ENCODE results near the gene GTSE1. TPM values are rescaled to one million over a fixed set of nuclear protein-coding genes. Genes with fewer than 3 reads are reported as not detected.
"Not testable (repeated sequence)": the region's sequence is repeated elsewhere in the genome, so short reads cannot be mapped to it uniquely, and the experiment has no call there.

GTSE1 gene
- total and polyA plus RNA-seq, 9 donors = 0.18 to 0.84 (median 0.38) TPM; not detected in 1

- TF ChIP-seq CTCF (IDR thresholded peaks at IDR 0.05) = no peak
- no peak for TF ChIP-seq POLR2A (IDR thresholded peaks at IDR 0.05)
- no peak for TF ChIP-seq EP300 (IDR thresholded peaks at IDR 0.05)
- H3K4me3 ChIP-seq = no peak overlapping the region
Measured at GRCh38 chr22:46303347-46303965, 6.8 kb downstream of the GTSE1 start.

GRCh38 chr22:46308283-46308988 is 11.8 kb downstream of the GTSE1 start:
- no peaks in the 10 kb centered on the region for H3K9me3 ChIP-seq
- no peak overlapping the region for H3K4me3 ChIP-seq
- TF ChIP-seq POLR2A (IDR thresholded peaks at IDR 0.05) = no peak
- no peak for TF ChIP-seq EP300 (IDR thresholded peaks at IDR 0.05)
- TF ChIP-seq CTCF (IDR thresholded peaks at IDR 0.05) = no peak
- H3K4me1 ChIP-seq (ENCODE audit: insufficient read depth) = no peaks in the 10 kb centered on the region
- no peaks in the 10 kb centered on the region for H3K36me3 ChIP-seq
- no peaks in the 10 kb centered on the region for H3K27me3 ChIP-seq
- intact Hi-C loops (cut with DNase I) = no loop called here
- WGBS, 3 donors = 93 to 94% (median 93%) methylated on average over 23 of the region's 23 CpGs
- H3K27ac ChIP-seq = no peak overlapping the region
- no peak for DNase-seq

More at GRCh38 chr22:46303347-46303965, 6.8 kb downstream of the GTSE1 start:
- no peak overlapping the region for H3K27ac ChIP-seq
- H3K36me3 ChIP-seq = no peaks in the 10 kb centered on the region
- no peak for DNase-seq
- intact Hi-C loops (cut with DNase I) = no loop called here
- H3K9me3 ChIP-seq = no peaks in the 10 kb centered on the region
- no peaks in the 10 kb centered on the region for H3K27me3 ChIP-seq
- H3K4me1 ChIP-seq (ENCODE audit: insufficient read depth) = no peaks in the 10 kb centered on the region
- WGBS, 3 donors = 90 to 96% (median 91%) methylated on average over 7 of the region's 7 CpGs

- Histone ChIP-seq H3K4me1 (ENCODE audit: insufficient read depth) (no peaks in the 10 kb centered on the region), H3K36me3 (no peaks in the 10 kb centered on the region), H3K27ac (no peak overlapping the region), H3K27me3 (no peaks in the 10 kb centered on the region), H3K4me3 (no peak overlapping the region), H3K9me3 (no peaks in the 10 kb centered on the region)
- no peak for DNase-seq
- intact Hi-C loops (cut with DNase I) = loop anchor here in 3 of 4 donors (5.0 to 10.0 kb wide), 3 partner anchors 187 to 315 kb away; no protein-coding TSS in a partner anchor
- TF ChIP-seq POLR2A (IDR thresholded peaks at IDR 0.05) (no peak), CTCF (IDR thresholded peaks at IDR 0.05) (no peak), EP300 (IDR thresholded peaks at IDR 0.05) (no peak)
- 93 to 95% (median 94%) methylated on average over 15 of the region's 15 CpGs for WGBS, 3 donors
Measured at GRCh38 chr22:46309526-46310085, 12.9 kb downstream of the GTSE1 start.

DNA sequence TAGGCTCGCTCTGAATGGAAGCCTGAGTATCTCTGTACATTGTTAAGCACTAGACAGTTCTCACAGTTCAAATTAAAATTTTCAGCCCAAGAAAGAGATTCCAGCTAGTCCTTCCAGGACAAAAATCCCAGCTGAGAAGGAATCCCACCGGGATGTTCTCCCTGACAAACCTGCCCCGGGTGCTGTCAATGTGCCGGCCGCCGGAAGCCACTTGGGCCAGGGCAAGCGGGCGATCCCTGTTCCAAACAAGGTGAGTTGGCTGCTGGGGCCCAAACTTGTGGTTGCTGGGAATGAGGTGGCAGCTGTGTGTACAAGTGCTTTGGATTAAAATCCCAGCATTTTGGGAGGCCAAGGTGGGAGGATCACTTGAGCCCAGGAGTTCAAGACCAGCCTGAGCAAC is 15.4 kb downstream of the GTSE1 start:
- no peak overlapping the region for H3K27ac ChIP-seq
- no peak for TF ChIP-seq POLR2A (IDR thresholded peaks at IDR 0.05)
- no peak for TF ChIP-seq CTCF (IDR thresholded peaks at IDR 0.05)
- no peak for TF ChIP-seq EP300 (IDR thresholded peaks at IDR 0.05)
- no peaks in the 10 kb centered on the region for H3K36me3 ChIP-seq
- no peak overlapping the region for H3K4me3 ChIP-seq
- intact Hi-C loops (cut with DNase I) = loop anchor here in 3 of 4 donors (5.0 to 10.0 kb wide), 3 partner anchors 190 to 317 kb away; no protein-coding TSS in a partner anchor
- no peaks in the 10 kb centered on the region for H3K27me3 ChIP-seq
- H3K4me1 ChIP-seq (ENCODE audit: insufficient read depth) = no peaks in the 10 kb centered on the region
- H3K9me3 ChIP-seq = no peaks in the 10 kb centered on the region
- no peak for DNase-seq
- 96 to 97% (median 97%) methylated on average over 8 of the region's 8 CpGs for WGBS, 3 donors

GRCh38 chr22:46312848-46313247 is 16.2 kb downstream of the GTSE1 start:
- WGBS, 3 donors = 91 to 96% (median 94%) methylated on average over 2 of the region's 2 CpGs
- not testable (repeated sequence) for H3K36me3 ChIP-seq; DNase-seq; H3K27me3 ChIP-seq; H3K27ac ChIP-seq; H3K9me3 ChIP-seq; H3K4me3 ChIP-seq; H3K4me1 ChIP-seq (ENCODE audit: insufficient read depth)
- intact Hi-C loops (cut with DNase I) = loop anchor here in 3 of 4 donors (5.0 to 10.0 kb wide), 3 partner anchors 191 to 318 kb away; no protein-coding TSS in a partner anchor
